MM.1S (cell line): ENCODE data around the gene KMO.
A peak's percentile ranks its signal among the peaks of the same experiment; 100 is the strongest.

ENCODE experiments used
- DNase-seq: peaks from one replicate; pipeline ENCODE4 v3.0.0-alpha.2; 2015
- H2AFZ ChIP-seq: fragments of 300-600 bp; sonication (generic); 2 replicates; pipeline ENCODE4 v1.6.0; 2016; ENCODE audit warnings: antibody characterized with exemption, low read length
- H3F3A ChIP-seq: fragments of 300-600 bp; sonication (generic); 2 replicates; pipeline ENCODE4 v1.6.1; 2016; ENCODE audit warnings: mild to moderate bottlenecking, antibody characterized with exemption, low read length, moderate library complexity, mixed read lengths; ENCODE audit not compliant: insufficient read depth
- H3K27ac ChIP-seq: fragments of 300-600 bp; sonication (generic); 2 replicates; pipeline ENCODE4 v1.5.1; 2016; ENCODE audit warnings: mild to moderate bottlenecking, low read length
- H3K27me3 ChIP-seq: fragments of 300-600 bp; sonication (generic); replicated peaks from 2 replicates; pipeline ENCODE4 v1.6.0; 2016; ENCODE audit warnings: low read length; ENCODE audit not compliant: insufficient read depth
- H3K36me3 ChIP-seq: fragments of 300-600 bp; sonication (generic); replicated peaks from 2 replicates; pipeline ENCODE4 v1.6.1; 2016; ENCODE audit warnings: mild to moderate bottlenecking, low read length, mixed read lengths; ENCODE audit not compliant: insufficient read depth
- H3K4me1 ChIP-seq: fragments of 300-600 bp; sonication (generic); 2 replicates; pipeline ENCODE4 v1.6.1; 2016; ENCODE audit warnings: low read length, mixed read lengths
- H3K4me2 ChIP-seq: fragments of 300-600 bp; sonication (generic); 2 replicates; pipeline ENCODE4 v1.6.0; 2016; ENCODE audit warnings: low read depth, low read length
- H3K4me3 ChIP-seq: fragments of 300-600 bp; sonication (generic); 2 replicates; pipeline ENCODE4 v1.5.1; 2016; ENCODE audit warnings: low read length, mixed read lengths
- H3K79me2 ChIP-seq: fragments of 300-600 bp; sonication (generic); 2 replicates; pipeline ENCODE4 v1.6.1; 2016; ENCODE audit warnings: mixed run types, low read length, mixed read lengths
- H3K9ac ChIP-seq: fragments of 300-600 bp; sonication (generic); 2 replicates; pipeline ENCODE4 v1.6.1; 2016; ENCODE audit warnings: low read length, mixed read lengths
- H3K9me2 ChIP-seq: fragments of 300-600 bp; sonication (generic); replicated peaks from 2 replicates; pipeline ENCODE4 v1.6.1; 2016; ENCODE audit warnings: mild to moderate bottlenecking, low read length, mixed read lengths; ENCODE audit not compliant: insufficient read depth
- H3K9me3 ChIP-seq: fragments of 300-600 bp; sonication (generic); replicated peaks from 2 replicates; pipeline ENCODE4 v1.6.1; 2016; ENCODE audit warnings: mild to moderate bottlenecking, low read length, mixed read lengths; ENCODE audit not compliant: insufficient read depth
- H4K20me1 ChIP-seq: fragments of 300-600 bp; sonication (generic); 2 replicates; pipeline ENCODE4 v1.6.1; 2016; ENCODE audit warnings: mild to moderate bottlenecking, low read length, moderate library complexity, mixed read lengths; ENCODE audit not compliant: insufficient read depth
- EZH2 ChIP-seq: fragments of 300-600 bp; sonication (generic); optimal IDR thresholded peaks from 2 replicates; pipeline ENCODE3; 2017; ENCODE audit warnings: low read depth, mild to moderate bottlenecking, antibody characterized with exemption, low read length, mixed read lengths
- EZH2phosphoT487 ChIP-seq: fragments of 300-600 bp; sonication (generic); IDR thresholded peaks from 2 replicates; pipeline ENCODE4 v1.6.1; 2018; ENCODE audit warnings: antibody characterized with exemption, low read length
- TF ChIP-seq, protein P1 (sequence below): fragments of 300-600 bp; sonication (generic); IDR thresholded peaks from 2 replicates; pipeline ENCODE4 v1.5.1; 2016; ENCODE audit warnings: antibody characterized with exemption, low read length, mixed read lengths

Gene KMO

DNA sequence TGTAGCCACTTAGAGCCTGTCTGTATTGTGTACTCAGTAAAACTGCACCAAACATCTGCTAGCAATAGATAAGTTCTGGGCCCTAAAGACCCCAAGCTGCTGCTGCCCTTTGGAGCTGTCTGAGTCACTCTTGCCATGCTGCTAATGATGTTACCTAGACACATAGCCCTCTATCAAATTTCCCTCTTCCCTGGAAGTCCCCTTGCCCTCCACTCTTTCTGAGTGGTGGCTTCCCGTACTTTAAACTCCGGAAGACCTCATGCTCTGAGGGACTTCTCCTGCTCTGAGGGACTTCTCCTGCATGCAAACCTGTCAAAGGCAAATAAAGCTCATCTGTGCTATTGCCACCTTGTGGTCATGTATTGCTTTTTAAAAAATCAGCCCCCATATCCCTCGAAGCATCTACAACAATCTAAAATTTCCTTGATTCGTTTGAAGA is 46.6 kb upstream of the KMO start:
- no peak overlapping the region for H3K27ac ChIP-seq
- H4K20me1 ChIP-seq, result no peaks in the 10 kb centered on the region
- H3K79me2 ChIP-seq, result no peaks in the 10 kb centered on the region
- H3K27me3 ChIP-seq, result no peaks in the 10 kb centered on the region
- TF ChIP-seq EZH2, result no peak
- no peak for TF ChIP-seq EZH2phosphoT487
- TF ChIP-seq, protein P1, sequence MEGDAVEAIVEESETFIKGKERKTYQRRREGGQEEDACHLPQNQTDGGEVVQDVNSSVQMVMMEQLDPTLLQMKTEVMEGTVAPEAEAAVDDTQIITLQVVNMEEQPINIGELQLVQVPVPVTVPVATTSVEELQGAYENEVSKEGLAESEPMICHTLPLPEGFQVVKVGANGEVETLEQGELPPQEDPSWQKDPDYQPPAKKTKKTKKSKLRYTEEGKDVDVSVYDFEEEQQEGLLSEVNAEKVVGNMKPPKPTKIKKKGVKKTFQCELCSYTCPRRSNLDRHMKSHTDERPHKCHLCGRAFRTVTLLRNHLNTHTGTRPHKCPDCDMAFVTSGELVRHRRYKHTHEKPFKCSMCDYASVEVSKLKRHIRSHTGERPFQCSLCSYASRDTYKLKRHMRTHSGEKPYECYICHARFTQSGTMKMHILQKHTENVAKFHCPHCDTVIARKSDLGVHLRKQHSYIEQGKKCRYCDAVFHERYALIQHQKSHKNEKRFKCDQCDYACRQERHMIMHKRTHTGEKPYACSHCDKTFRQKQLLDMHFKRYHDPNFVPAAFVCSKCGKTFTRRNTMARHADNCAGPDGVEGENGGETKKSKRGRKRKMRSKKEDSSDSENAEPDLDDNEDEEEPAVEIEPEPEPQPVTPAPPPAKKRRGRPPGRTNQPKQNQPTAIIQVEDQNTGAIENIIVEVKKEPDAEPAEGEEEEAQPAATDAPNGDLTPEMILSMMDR, result peak; percentile 62
- no peak overlapping the region for H3K9ac ChIP-seq
- H3K4me1 ChIP-seq, result no peaks in the 10 kb centered on the region
- H3K9me2 ChIP-seq, result no peaks in the 10 kb centered on the region
- H3K36me3 ChIP-seq, result no peaks in the 10 kb centered on the region
- H3K9me3 ChIP-seq, result no peaks in the 10 kb centered on the region
- DNase-seq, result peak; percentile 19
- no peak overlapping the region for H3K4me2 ChIP-seq
- H2AFZ ChIP-seq, result no peak overlapping the region
- no peaks in the 10 kb centered on the region for H3F3A ChIP-seq
- no peak overlapping the region for H3K4me3 ChIP-seq

DNA sequence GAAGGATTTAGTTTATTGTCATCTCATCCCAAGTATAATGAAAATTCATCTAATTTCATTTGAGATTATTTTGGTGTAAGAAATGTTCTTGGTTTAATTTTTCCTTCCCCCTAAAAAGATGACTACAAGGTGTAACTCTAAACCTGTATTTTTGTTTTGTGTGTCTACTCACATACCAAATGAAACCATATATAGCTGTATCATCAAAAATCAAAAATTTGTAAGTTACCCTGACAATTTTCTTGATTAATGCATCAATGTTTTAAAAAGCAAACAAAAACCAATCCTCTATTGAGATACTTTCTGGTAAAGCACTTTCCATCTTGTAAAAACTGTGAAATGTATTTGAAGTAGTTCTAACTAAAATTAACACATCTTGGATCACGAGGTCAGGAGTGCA is 43.4 kb upstream of the KMO start:
- H3K27ac ChIP-seq, result no peak overlapping the region
- no peak for TF ChIP-seq EZH2
- TF ChIP-seq, protein P1, result no peak
- TF ChIP-seq EZH2phosphoT487, result no peak
- no peak overlapping the region for H3K9ac ChIP-seq
- H3F3A ChIP-seq, result no peaks in the 10 kb centered on the region; the same call in 1 of the 2 replicates
- H3K9me3 ChIP-seq, result no peaks in the 10 kb centered on the region
- H3K79me2 ChIP-seq, result no peaks in the 10 kb centered on the region
- no peak overlapping the region for H3K4me2 ChIP-seq
- no peaks in the 10 kb centered on the region for H3K27me3 ChIP-seq
- no peak overlapping the region for H2AFZ ChIP-seq
- no peak overlapping the region for H3K4me3 ChIP-seq
- H3K9me2 ChIP-seq, result no peaks in the 10 kb centered on the region
- H4K20me1 ChIP-seq, result no peaks in the 10 kb centered on the region
- H3K4me1 ChIP-seq, result no peaks in the 10 kb centered on the region
- no peak for DNase-seq
- H3K36me3 ChIP-seq, result no peaks in the 10 kb centered on the region

DNA sequence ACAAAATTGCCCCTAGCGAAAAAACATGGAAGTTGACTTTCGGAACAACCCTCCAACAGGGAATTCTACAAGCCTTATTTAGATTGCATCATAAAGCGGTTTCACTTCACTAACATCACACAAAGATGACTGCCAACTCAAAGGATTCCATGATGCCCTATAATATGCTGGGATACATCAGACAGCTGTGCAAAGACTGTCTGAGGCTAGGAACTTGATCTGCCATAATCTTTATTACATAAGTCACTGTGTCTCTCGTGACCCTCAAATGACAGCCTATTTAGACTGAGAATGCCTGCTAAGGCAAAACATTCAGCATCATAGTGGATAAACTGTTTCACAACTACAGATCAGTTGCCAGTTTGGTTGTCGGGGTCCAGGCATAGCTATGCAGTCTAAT is 36.4 kb upstream of the KMO start:
- no peaks in the 10 kb centered on the region for H4K20me1 ChIP-seq
- H3F3A ChIP-seq, result no peaks in the 10 kb centered on the region; the same call in 1 of the 2 replicates
- no peak overlapping the region for H3K4me2 ChIP-seq
- no peaks in the 10 kb centered on the region for H3K4me1 ChIP-seq
- H3K27ac ChIP-seq, result no peak overlapping the region
- 0 out of 2 replicates have a peak, but pooled peaks cover 4% of the 10 kb centered on the region for H3K79me2 ChIP-seq
- DNase-seq, result no peak
- no peak overlapping the region for H3K4me3 ChIP-seq
- H3K27me3 ChIP-seq, result no peaks in the 10 kb centered on the region
- no peak overlapping the region for H3K9ac ChIP-seq
- no peaks in the 10 kb centered on the region for H3K9me2 ChIP-seq
- no peak overlapping the region for H2AFZ ChIP-seq
- peaks cover 12% of the 10 kb centered on the region; the same call in 1 of the 2 replicates for H3K36me3 ChIP-seq
- H3K9me3 ChIP-seq, result no peaks in the 10 kb centered on the region
- TF ChIP-seq, protein P1, result no peak
- TF ChIP-seq EZH2phosphoT487, result no peak
- TF ChIP-seq EZH2, result no peak
